Measurements from ENCODE around the gene UBALD1.

The UBALD1 gene

GRCh38 chr16:4604401-4604800 lies 10.3 kb downstream of the UBALD1 start:
- no peak for DNase-seq (ENCODE audit: extremely low read depth, low read depth)
- no peak for TF ChIP-seq CTCF (IDR thresholded peaks at IDR 0.05; ENCODE audit: low read depth, low read length, missing control alignments)
- no peak overlapping the region for H3K4me3 ChIP-seq (replicated peaks; ENCODE audit: low read depth, low read length)

- DNase-seq (ENCODE audit: extremely low read depth, low read depth), result no peak
- no peak overlapping the region for H3K4me3 ChIP-seq (replicated peaks; ENCODE audit: low read depth, low read length)
- TF ChIP-seq CTCF (IDR thresholded peaks at IDR 0.05; ENCODE audit: low read depth, low read length, missing control alignments), result no peak
These were observed 11.0 kb downstream of the UBALD1 start for GRCh38 chr16:4603624-4604170.

- no peak for TF ChIP-seq CTCF (IDR thresholded peaks at IDR 0.05; ENCODE audit: low read depth, low read length, missing control alignments)
- DNase-seq (ENCODE audit: extremely low read depth, low read depth), result no peak
These were observed 12.4 kb downstream of the UBALD1 start for GRCh38 chr16:4602331-4602730.

GRCh38 chr16:4601864-4602186 lies 12.9 kb downstream of the UBALD1 start:
- no peak for DNase-seq (ENCODE audit: extremely low read depth, low read depth)
- no peak overlapping the region for H3K4me3 ChIP-seq (replicated peaks; ENCODE audit: low read depth, low read length)
- no peak for TF ChIP-seq CTCF (IDR thresholded peaks at IDR 0.05; ENCODE audit: low read depth, low read length, missing control alignments)

More at GRCh38 chr16:4602331-4602730, 12.4 kb downstream of the UBALD1 start:
- no peak overlapping the region for H3K4me3 ChIP-seq (replicated peaks; ENCODE audit: low read depth, low read length)

GRCh38 chr16:4601036-4601863 lies 13.4 kb downstream of the UBALD1 start:
- no peak overlapping the region for H3K4me3 ChIP-seq (replicated peaks; ENCODE audit: low read depth, low read length)
- no peak for DNase-seq (ENCODE audit: extremely low read depth, low read depth)
- TF ChIP-seq CTCF (IDR thresholded peaks at IDR 0.05; ENCODE audit: low read depth, low read length, missing control alignments), result no peak

- no peak for TF ChIP-seq CTCF (IDR thresholded peaks at IDR 0.05; ENCODE audit: low read depth, low read length, missing control alignments)
- no peak for DNase-seq (ENCODE audit: extremely low read depth, low read depth)
- H3K4me3 ChIP-seq (replicated peaks; ENCODE audit: low read depth, low read length), result no peak overlapping the region
These were observed 15.1 kb downstream of the UBALD1 start for GRCh38 chr16:4599545-4599944.
